Muscle of arm (tissue), 12 donors: ENCODE results near the gene SATB1. TPM values are rescaled to one million over a fixed set of nuclear protein-coding genes. Genes with fewer than 3 reads are reported as not detected.
"Not testable (repeated sequence)": the region's sequence is repeated elsewhere in the genome, so short reads cannot be mapped to it uniquely, and the experiment has no call there.

Source experiments
- DNase-seq: peaks from one replicate; pipeline ENCODE4 v3.0.0-alpha.2; 2013
- polyA plus RNA-seq, 12 donors: library from polyadenylated mRNA; unstranded; fragments of 120-200 nt; gene quantifications; one replicate each; pipeline ENCODE4 v1.2.1, GENCODE V29; 2013; ENCODE audit not compliant: insufficient read length in 12 of 12

Gene SATB1
- polyA plus RNA-seq, 12 donors, result 34.6 to 82.9 (median 50.5) TPM; not detected in 1

DNA sequence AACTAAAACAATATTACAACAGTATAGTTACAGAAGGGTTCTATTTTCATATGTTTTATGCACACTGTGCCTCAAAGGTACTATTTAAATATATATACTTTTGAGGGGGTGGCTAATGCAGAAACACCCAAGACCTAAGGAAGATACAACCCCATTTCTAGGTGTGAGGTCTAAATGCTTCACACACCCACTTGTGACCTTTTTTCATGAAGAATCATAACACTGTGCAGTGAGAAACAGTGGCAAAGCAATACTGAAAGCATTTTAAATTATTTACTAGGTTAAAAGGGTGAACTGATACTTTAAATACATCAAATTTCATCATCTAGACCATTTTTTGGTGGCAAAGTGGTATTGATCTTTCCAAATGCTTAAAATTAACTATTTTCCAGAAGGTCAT is 67.4 kb downstream of the SATB1 start:
- no peak for DNase-seq

DNA sequence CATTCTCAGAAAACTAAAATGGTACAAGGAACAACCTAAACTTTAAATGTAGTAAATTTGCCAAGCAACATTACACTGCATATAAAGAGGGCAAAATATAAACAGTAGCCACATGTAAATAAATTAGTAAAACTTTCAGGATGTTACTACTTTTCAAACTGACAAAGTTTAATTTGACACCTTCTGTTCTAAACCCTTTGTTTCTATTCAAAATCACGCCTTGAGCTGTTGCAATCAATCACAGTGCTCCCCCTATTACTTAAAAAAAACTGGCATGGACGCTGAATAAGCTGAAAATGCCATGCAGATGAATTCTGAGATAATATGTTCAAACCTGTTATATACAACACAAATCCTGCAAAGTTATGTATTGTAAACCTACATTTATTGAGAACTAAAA is 69.3 kb downstream of the SATB1 start:
- no peak for DNase-seq

DNA sequence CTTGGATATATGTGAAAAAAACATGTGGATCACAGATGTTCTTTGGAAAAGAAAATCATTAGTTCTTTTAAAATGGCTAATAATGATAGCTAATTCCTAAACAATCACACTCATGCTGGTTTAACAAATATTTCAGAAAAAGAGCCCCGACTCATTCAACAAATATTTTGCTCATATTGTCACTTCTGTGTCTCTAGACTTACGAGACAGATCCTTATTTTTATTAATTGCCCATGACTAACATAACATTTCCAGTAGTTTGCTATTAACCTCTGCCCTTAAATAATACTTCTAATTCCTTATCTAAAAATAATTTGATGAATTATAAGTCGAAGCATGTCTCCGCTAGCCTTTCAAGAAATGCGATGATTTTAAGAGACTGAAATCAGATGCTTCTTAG is 70.4 kb downstream of the SATB1 start:
- DNase-seq, result no peak

DNA sequence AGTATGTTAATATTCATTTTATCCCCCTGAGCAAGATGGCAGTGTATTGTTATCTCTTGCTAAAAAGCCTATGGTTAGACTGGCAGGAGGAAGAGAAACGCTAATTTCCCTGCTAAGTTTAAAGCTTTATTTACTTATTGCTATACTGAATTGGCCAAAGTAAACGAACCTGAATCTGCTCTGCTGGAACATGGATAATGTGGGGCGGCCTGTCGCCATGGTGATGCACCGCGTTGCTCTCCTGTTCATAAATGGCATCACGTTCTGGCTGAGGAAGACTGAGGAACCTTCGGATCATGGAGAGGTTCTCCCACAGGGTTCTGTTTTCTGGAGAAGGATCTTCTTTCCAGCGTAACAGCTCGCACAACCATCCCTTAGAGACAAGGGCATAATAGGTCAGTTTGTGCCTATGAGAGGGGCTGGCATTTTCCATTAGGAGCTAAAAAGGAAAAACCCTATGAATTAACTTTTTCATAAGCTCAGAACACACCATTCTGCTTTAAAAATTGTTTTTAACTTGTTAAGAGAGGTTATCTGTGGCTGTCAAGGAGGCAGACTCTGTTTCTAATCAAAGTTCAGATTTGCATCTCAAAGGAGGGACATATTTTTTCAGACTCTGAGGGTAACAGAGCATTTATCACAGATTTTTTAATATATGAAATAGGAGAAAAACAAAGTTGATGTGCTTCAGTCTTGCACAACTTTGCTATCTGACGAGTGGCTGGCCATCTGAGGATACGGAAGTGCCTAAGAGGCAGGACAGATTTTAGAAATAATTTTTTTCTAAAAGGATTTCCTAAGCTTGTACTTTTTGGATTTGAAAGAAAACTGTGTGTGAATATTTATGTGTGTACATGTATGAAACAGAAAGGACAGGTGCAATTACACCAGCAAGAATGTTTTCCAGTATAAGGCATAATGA is 73.1 kb downstream of the SATB1 start:
- DNase-seq, result no peak

DNA sequence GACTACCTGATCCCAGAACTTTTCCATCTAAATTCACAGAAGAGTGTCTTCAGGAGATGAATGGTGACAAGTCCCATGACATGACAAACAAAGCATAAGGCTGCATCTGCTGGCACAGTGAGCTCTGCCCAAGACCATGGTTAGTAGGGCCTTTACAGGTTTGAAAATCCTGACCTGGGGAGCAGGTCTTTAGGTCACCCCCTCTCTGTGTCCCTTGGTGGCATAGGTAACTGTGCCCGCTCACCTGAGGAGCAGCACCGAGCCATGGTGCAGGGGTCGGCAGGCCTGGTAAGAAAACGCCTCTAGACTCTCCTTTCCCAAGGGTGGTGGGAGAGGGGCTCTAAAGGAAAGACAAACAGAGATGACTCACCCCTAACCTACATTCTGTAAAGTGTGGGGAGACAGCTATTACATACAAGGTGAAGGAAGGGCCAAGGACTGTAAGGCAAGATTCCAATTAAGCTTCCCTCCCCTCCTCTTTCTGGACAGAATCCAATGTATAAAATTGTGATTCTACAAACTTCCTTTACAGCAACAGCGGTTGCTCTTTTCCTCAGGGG is 74.0 kb downstream of the SATB1 start:
- DNase-seq, result no peak

DNA sequence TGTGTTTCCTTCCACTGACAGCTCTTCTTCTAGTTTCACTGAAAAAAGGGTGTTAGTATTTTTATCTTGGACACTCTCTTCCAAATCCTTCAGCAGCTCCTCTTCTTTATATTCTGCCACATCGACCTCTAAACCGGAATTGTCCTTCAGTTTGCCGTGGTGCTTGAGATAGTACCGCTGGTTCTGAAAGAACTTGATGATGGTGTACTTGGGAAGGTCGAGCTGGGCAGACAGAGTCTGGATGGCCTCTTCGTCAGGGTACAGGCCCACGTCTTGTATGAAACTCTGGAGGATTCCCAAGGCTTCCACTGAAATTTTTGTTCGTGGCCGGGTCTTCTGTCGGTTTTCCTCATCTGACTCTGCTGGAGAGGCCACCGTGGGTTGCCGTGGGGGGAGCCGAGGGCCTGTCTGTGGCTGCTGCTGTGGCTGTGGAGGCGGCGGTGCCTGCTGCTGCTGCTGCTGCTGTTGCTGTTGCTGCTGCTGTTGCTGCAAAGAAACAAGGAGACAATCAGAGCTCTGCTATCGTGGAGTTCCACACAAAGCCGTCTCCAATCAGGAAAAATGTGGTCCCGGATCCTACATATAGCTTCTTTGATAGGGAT is 75.8 kb downstream of the SATB1 start:
- no peak for DNase-seq

DNA sequence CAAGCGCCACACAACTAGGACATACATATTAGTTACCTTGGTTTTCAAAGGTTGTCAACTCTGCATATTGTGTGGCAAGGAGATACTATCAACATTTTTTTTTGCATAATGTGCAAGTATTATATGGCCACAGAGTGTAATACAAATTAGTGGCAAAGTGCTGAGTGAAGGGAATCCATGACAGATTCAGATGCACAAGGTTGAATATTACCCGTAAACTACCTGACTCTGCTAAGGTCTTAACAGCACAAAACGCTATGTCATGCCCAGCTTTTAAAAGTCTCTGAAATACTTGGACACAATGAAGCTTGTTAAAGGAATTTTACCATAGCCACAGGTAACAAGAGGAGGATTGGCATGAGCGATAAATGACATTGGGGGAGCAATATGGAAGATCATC is 79.0 kb downstream of the SATB1 start:
- no peak for DNase-seq

DNA sequence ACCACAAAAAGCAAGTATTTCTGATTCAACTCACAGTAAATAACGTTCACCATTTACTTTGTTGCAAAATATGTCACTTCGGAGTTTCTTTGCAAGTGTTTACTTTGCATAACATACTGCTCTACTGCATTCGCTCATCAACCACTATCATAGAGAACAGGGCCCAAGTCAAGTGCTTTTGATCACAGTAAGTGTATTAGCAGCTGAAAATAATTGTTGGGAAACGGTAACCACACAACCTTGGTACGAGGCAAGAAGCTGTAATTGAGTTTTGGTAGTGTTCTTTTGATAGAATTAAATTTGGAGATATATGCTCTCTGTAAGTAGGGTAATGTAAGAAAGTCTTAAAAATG is 80.1 kb downstream of the SATB1 start:
- DNase-seq, result no peak

DNA sequence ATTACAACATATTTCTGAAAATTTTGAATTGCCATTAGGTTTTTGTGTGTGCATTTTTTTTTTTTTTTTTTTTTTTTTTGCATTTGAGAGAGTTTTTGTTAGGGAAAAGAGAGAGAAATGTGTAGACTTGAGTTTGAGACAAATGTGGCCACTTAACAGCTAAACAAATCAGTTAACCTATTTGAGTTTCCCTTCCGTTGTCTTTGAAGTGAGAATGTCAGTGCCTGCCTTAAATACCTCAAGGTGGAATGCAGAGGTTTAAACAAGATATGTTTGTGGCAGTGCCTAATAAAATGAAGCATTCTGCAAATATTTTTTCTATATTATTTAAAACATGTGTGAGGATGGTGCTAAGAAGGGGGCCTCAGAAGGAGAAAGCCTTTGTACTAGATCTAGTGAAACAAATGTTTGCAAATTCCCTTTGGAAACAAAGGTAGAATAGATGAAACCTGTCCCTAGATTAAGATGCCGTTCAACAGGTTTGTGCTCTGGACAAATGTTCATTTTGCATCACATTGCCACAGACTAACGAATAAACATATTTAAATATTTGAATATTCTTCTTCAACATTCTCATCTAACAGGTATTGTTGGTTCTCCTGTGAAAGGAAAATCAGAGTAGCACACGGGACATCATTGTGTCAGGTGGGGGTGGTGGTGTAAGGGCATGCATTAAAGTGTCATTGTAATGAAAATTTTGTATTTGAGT is 80.7 kb downstream of the SATB1 start:
- DNase-seq, result no peak

DNA sequence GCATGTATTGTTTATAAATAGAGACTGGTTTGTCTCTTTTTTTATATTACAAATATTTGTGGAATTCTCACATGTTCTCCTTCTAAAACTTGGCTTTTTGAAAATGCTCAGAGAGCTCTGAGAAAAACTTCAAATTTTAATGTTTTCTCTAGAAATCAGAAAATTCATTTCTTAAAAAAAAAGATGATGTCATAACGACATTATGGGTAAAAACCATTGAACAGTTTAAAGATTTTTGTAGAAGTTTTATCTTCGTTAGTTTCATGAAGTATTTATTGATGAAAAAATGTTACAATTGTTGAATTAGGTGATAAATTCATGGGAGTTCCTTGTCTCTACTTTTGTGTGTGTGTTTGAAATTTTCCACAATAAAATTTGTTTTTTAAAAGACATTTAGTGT is 81.3 kb downstream of the SATB1 start:
- DNase-seq, result no peak

DNA sequence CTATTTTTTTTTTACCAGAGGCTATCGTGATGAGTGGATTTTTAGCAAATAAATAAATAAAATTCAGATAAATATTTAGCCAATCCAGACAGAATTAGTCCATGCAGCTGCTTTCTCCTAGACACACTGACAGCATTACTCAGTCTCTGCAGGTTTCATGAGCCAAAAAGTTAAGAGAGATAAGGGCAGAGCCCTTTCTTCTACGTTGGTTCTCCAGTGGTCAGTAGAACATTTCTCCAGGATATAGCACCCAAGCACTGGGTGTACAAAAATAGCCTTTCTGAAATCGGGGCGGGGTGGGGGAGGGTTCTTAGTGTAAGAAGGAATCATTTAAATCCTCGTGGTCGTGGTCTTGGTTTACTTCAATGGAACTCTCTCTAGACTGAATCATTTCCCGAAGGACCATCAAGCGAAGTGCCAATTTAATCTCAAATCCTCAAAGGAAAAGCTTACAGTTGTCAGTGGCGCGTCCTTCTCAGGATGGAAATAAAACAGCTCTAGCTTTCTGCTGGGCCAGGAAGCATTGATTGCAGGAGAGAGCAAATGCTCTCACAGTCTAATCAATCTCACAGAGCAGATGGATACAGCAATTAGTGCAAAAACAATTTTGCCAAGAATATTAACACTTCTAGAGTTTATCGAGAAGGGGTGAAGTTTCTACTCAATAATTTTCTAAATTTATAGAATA is 86.2 kb downstream of the SATB1 start:
- no peak for DNase-seq

DNA sequence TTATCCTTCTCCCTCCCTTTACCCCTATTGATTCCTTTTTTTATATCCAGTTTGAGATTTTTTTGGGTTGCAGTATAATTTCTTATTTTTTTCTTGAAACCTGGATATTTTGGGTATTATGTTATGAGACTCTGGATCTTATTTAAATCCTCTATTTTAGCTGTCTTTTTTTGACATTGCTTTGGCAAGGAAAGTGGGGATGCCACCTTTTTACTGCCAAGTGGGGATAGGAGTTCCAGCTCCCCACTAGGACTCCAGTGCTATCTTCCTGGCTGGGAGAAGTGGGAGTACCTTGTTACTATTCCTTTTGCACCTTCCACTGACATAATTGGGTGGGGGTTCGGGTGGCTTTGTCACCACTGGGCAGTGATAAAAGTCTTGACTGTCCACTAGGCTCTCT is 87.9 kb downstream of the SATB1 start:
- no peak for DNase-seq

DNA sequence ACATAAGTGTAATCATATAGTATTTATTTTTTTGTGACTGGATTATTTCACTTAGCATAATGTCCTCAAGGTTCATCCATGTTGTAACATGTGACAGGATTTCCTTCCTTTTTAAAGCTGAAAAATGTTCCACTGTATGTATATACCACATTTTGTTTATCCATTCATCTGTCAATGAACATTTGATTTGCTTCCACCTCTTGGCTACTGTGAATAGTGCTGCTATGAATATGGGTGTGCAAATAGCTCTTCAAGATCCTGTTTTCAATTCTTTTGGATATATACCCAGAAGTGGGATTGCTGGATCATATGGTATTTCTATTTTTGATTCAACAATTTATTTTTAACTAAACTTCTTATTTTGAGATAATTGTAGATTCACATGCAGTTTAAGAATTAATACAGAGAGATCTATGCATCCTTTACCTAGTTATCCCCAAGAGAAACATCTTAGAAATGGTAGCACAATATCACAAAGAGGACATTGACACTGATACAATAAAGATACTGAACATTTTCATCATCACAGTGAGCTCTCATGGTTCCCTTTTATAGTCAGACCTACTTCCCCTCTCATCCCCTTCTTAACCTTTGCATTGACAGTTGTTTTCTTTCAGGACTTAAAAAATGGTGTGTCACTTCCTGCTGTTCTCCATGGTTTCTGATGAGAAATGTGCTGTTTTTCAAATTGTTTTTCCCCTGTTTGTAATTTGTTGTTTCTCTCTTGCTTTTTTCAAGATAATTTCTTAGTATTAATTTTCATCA is 90.1 kb downstream of the SATB1 start:
- DNase-seq, result no peak

DNA sequence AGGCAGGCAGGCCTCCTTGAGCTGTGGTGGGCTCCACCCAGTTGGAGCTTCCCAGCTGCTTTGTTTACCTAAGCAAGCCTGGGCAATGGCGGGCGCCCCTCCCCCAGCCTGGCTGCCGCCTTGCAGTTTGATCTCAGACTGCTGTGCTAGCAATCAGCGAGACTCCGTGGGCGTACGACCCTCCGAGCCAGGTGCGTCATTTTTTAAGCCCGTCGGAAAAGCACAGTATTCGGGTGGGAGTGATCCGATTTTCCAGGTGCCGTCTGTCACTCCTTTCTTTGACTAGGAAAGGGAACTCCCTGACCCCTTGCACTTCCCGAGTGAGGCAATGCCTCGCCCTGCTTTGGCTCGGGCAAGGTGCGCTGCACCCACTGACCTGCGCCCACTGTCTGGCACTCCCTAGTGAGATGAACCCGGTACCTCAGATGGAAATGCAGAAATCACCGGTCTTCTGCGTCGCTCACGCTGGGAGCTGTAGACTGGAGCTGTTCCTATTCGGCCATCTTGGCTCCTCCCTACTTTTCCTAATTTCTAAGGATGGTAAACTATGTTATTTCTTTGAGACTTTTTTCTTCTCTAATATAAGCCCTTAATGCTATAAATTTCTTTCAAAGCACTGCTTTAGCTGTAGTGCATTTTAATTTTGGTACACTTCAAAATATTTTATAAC is 94.2 kb downstream of the SATB1 start:
- not testable (repeated sequence) for DNase-seq

DNA sequence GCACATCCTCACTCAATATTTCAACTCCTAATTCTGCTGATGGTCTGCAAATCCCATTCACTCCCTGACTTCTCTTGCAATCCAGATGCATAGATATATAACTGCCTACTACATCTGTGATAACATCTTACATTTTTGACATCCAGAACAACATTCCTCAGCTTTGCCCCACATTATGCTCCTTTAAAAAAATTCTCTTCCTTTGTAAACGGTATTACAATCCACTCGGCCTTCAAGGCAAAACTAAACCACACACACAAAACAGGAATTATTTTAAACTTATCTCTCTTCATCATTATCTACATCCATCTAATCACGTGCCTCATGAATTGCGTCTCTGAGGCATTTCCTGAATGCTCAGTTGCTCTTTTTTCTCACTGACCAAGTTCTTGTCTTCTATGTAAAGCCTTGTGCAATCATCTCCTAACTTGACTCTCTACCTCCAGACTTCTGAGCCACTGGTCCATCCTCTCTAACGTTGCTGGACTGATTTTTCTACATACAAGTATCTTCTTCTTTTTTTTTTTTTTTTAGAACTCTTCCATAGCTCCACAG is 117.0 kb downstream of the SATB1 start:
- DNase-seq, result no peak

DNA sequence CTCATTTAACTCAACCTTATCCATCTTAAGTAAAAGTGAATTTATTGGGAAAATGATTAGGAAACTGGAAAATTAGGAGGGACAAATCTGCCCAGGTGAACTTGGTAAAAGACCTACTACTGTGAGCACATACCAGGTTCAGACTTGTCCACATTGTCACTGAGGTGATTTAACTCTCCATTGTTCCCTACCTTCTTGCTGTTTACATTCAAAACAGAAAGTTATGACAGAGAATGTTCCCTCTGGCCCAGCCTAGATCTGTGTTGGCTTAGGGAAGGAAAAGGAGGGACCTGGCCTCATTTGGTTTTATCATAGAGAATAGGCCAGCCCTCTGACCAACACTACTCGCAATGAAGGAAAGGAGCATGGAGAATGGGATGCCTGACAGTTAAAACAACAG is 117.6 kb downstream of the SATB1 start:
- DNase-seq, result no peak

DNA sequence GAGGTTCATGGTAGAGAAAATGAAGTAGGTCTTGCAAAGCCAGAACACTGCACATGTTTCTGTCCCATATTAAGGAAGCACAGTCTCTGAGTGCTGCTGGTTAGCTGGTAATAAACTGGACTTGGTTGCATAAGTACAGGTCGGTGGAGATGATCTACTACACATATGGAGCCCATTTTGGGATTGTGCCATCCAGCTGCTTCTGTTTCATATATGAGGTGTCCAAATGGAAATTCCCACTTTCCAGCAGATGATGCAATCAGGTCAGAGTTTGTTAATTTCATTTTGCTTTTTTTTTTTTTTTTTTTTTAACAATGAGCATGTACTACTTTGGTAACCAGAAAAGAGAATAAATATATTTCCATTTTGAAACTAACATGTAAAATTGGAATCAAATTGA is 122.6 kb downstream of the SATB1 start:
- DNase-seq, result peak; percentile 48

DNA sequence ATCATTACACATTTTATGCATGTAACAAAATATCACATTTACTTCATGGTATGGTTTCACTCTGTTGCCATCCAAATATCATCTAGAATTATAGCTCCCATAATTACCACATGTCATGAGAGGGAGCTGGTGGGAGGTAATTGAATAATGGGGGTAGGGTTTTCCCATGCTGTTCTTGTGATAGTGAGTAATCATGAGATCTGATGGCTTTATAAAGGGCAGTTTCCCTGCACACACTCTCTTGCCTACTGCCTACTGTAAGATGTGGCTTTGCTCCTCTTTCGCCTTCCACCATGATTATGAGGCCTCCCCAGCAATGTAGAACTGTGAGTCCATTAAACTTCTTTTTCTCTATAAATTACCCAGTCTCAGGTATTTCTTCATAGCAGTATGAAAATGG is 123.4 kb downstream of the SATB1 start:
- no peak for DNase-seq

DNA sequence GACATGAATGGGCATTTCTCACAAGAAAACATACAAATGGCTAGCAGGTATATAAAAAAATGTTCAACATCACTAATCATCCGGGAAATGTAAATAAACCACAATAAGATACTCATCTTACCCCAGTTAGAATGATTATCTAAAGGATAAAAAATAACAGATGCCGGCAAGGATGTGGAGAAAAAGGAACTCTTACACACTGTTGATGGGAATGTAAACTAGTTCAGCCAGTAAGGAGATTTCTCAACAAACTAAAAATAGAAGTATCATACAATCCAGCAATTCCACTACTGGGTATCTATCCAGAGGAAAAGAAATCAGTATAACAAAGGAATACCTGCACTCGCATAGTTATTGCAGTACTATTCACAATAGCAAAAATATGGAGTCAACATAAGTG is 124.2 kb downstream of the SATB1 start:
- no peak for DNase-seq

DNA sequence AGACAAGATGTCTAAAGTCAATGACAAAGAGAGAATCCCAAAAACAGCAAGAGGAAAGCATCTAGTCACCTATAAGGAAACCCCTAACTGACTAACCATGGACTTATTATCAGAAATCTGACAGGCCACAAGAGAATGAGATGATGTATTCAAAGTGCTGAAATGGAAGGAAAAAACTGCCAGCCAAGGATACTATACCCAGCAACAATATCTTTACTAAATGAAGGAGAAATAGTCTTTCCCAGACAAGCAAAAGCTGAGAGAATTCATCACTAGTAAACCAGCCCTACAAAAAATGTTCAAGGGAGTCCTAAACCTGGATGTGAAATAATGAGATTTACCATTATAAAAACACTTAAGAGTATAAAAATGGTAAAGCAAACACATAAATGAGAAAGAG is 128.0 kb downstream of the SATB1 start:
- no peak for DNase-seq
